ENCODE data around the gene ERP27. TPM values are rescaled to one million over a fixed set of nuclear protein-coding genes. Genes with fewer than 3 reads are reported as not detected.

The ERP27 gene
- polyA plus RNA-seq, 1 donor = 33.3 TPM

DNA sequence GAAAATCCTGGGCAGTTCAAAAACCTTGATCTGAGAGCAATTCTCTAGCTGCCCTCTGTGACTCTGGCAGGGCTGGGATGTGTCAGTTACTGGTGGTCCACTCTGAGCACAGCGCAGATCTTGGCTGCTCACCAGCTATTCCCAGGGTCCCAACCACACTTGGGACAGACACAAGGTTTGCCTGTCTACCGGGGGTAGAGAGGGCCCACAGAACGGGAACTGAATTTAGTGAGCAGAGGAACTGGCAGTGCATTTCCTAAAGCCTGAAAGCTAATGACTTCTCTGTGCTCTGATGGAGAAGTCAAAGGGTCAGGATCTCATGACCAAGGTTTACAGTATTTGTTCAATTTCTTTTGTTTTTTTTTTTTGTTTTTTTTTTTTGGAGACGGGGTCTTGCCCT is 37.1 kb upstream of the ERP27 start:
- H3K27ac ChIP-seq (ENCODE audit: low read length) = no peak overlapping the region
- H3K36me3 ChIP-seq (ENCODE audit: control insufficient read depth, insufficient read depth, low read length) = no peaks in the 10 kb centered on the region
- WGBS (ENCODE audit: insufficient coverage, low lambda C conversion rate) = no CpG with 5 or more reads among the region's 4 CpGs
- H3K27me3 ChIP-seq (ENCODE audit: control insufficient read depth, insufficient read depth, low read length) = no peaks in the 10 kb centered on the region
- no peaks in the 10 kb centered on the region for H3K9me3 ChIP-seq (ENCODE audit: control insufficient read depth, low read depth, low read length)
- no peak for DNase-seq
- H3K4me1 ChIP-seq (ENCODE audit: control insufficient read depth, insufficient read depth, low read length) = no peaks in the 10 kb centered on the region
- no peak overlapping the region for H3K4me3 ChIP-seq (ENCODE audit: low read length)

DNA sequence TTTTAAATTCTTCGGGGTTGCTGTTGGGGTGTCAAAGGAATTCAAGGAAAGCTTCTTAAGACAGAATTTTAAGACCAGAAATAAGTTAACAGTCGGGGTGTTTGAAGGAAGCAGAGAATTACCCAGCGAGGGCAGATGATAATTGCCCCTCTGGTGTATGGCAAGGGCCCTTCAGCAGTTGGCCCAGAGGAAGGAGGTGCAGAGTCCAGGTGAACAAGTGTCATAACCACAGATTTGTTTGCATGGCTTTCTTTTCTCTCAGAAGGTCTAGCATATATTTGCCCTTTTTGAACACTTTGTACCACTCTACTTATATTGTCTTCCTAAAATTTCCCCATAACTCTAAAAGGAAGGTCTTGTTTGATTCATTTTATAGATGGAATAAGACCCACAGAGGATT is 36.3 kb upstream of the ERP27 start:
- Histone ChIP-seq H3K4me1 (ENCODE audit: control insufficient read depth, insufficient read depth, low read length) (no peaks in the 10 kb centered on the region), H3K9me3 (ENCODE audit: control insufficient read depth, low read depth, low read length) (no peaks in the 10 kb centered on the region)
- WGBS (ENCODE audit: insufficient coverage, low lambda C conversion rate) = 100% methylated on average over 1 of the region's 3 CpGs

DNA sequence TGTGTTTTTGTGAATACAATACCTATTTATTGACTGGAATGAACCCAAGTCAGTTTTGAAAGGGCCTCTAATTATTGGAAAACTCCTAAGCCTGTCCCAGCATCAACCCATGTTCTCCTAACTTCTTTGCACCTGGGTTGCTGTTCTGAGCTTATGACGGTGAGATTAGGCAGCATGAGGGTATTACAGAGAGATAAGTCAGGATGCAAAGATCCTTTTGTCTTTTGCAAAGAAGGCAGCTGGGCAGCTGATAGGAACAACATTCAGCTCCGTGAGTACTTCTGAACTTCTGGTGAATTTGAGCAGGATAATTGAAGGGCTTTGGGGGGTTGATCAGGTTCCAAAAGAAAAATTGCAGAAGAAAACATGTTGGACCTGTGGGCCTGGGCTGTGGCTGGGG is 34.5 kb upstream of the ERP27 start, which contains the start of gene PDE6H:
TSS of gene PDE6H (plus strand) at position 227 of the 400 bp plus-strand sequence. CDS start 4,971 bp downstream, outside the sequence.
- no peaks in the 10 kb centered on the region for H3K4me1 ChIP-seq (ENCODE audit: control insufficient read depth, insufficient read depth, low read length)
- H3K36me3 ChIP-seq (ENCODE audit: control insufficient read depth, insufficient read depth, low read length) = no peaks in the 10 kb centered on the region
- no peak within 1 kb of the TSS for H3K4me3 ChIP-seq (ENCODE audit: low read length)
- H3K27ac ChIP-seq (ENCODE audit: low read length) = no peak within 1 kb of the TSS
- H3K9me3 ChIP-seq (ENCODE audit: control insufficient read depth, low read depth, low read length) = no peaks in the 10 kb centered on the region
- WGBS (ENCODE audit: insufficient coverage, low lambda C conversion rate) = 38% methylated on average over 1 of the region's 2 CpGs
- no peaks in the 10 kb centered on the region for H3K27me3 ChIP-seq (ENCODE audit: control insufficient read depth, insufficient read depth, low read length)
- DNase-seq = no peak

More for the DNA sequence above, 36.3 kb upstream of the ERP27 start:
- no peak for DNase-seq
- Histone ChIP-seq H3K27ac (ENCODE audit: low read length) (no peak overlapping the region), H3K4me3 (ENCODE audit: low read length) (no peak overlapping the region), H3K27me3 (ENCODE audit: control insufficient read depth, insufficient read depth, low read length) (no peaks in the 10 kb centered on the region), H3K36me3 (ENCODE audit: control insufficient read depth, insufficient read depth, low read length) (no peaks in the 10 kb centered on the region)

DNA sequence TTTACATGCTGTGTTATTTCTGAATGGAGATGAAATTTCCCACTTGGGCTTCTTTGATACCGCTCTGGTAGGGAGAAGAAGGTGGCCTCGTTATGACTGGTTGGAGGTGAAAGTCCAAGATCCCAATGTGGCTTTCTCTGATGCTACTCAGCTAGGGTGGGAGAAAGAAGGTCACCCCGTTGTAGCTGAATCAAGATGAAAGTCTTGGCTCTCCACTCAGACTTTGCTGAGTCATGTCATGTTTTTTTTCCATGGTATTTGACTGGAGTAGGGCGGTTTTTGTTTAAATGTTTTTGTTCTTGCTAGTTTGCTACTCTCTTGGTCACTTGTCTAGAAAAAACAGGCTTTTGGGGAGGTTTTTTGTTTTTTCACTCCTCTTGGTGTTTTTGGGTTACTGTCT is 32.1 kb upstream of the ERP27 start:
- no peaks in the 10 kb centered on the region for H3K4me1 ChIP-seq (ENCODE audit: control insufficient read depth, insufficient read depth, low read length)
- H3K4me3 ChIP-seq (ENCODE audit: low read length) = no peak overlapping the region
- WGBS (ENCODE audit: insufficient coverage, low lambda C conversion rate) = 40% methylated on average over 1 of the region's 4 CpGs
- no peaks in the 10 kb centered on the region for H3K36me3 ChIP-seq (ENCODE audit: control insufficient read depth, insufficient read depth, low read length)
- no peaks in the 10 kb centered on the region for H3K9me3 ChIP-seq (ENCODE audit: control insufficient read depth, low read depth, low read length)
- DNase-seq = no peak
- H3K27ac ChIP-seq (ENCODE audit: low read length) = no peak overlapping the region
- H3K27me3 ChIP-seq (ENCODE audit: control insufficient read depth, insufficient read depth, low read length) = no peaks in the 10 kb centered on the region

GRCh38 chr12:14968478-14968877 is 30.1 kb upstream of the ERP27 start:
- H3K36me3 ChIP-seq (ENCODE audit: control insufficient read depth, insufficient read depth, low read length) = no peaks in the 10 kb centered on the region
- H3K27me3 ChIP-seq (ENCODE audit: control insufficient read depth, insufficient read depth, low read length) = no peaks in the 10 kb centered on the region
- H3K4me1 ChIP-seq (ENCODE audit: control insufficient read depth, insufficient read depth, low read length) = no peaks in the 10 kb centered on the region
- no peak overlapping the region for H3K4me3 ChIP-seq (ENCODE audit: low read length)
- 100% methylated on average over 1 of the region's 3 CpGs for WGBS (ENCODE audit: insufficient coverage, low lambda C conversion rate)
- no peaks in the 10 kb centered on the region for H3K9me3 ChIP-seq (ENCODE audit: control insufficient read depth, low read depth, low read length)
- DNase-seq = no peak
- H3K27ac ChIP-seq (ENCODE audit: low read length) = no peak overlapping the region

DNA sequence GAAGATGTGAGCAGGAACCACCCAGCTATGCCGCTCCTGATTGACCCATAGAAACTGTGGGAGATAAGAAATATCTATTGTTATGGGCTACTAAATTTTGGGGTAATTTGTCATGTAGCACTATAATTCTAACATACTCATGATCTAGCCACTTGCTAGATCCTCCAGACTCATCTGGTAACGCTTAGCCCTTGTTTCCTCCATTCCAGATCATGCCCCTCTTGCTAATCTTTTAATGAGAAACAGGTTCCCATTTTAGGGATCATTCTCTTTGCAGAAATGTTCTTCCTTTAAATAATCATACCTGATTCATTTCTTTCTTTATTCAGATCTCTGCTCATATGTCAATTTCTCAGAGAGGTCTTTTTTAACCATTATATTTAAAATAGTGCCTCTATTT is 26.9 kb upstream of the ERP27 start:
- Histone ChIP-seq H3K27ac (ENCODE audit: low read length) (no peak overlapping the region), H3K4me1 (ENCODE audit: control insufficient read depth, insufficient read depth, low read length) (no peaks in the 10 kb centered on the region), H3K9me3 (ENCODE audit: control insufficient read depth, low read depth, low read length) (no peaks in the 10 kb centered on the region), H3K4me3 (ENCODE audit: low read length) (no peak overlapping the region), H3K27me3 (ENCODE audit: control insufficient read depth, insufficient read depth, low read length) (no peaks in the 10 kb centered on the region), H3K36me3 (ENCODE audit: control insufficient read depth, insufficient read depth, low read length) (no peaks in the 10 kb centered on the region)
- DNase-seq = no peak
- 100% methylated on average over 1 of the region's 2 CpGs for WGBS (ENCODE audit: insufficient coverage, low lambda C conversion rate)

DNA sequence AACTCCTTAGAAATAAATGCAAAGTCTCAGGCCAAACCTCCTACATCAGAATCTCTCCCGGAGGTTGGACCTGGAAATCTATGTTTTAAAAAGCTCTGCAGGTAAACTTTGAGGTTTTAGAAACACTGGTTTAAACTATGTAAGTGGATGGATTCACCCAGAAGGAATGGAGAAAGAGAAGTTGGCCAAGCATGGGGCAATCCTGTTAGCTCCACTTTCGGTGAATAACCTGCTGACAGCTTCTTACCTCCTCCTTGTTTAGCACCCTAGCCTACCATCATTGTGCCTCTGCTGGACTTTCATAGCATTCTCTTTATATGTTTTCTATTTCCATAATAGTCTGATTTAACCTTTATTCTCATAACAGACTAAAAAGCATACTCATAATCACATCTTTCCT is 26.1 kb upstream of the ERP27 start:
- no peak for DNase-seq
- no peak overlapping the region for H3K27ac ChIP-seq (ENCODE audit: low read length)
- 40% methylated on average over 1 of the region's 2 CpGs for WGBS (ENCODE audit: insufficient coverage, low lambda C conversion rate)

GRCh38 chr12:14963520-14963919 is 25.2 kb upstream of the ERP27 start:
- H3K27me3 ChIP-seq (ENCODE audit: control insufficient read depth, insufficient read depth, low read length) = no peaks in the 10 kb centered on the region
- no peaks in the 10 kb centered on the region for H3K4me1 ChIP-seq (ENCODE audit: control insufficient read depth, insufficient read depth, low read length)
- H3K4me3 ChIP-seq (ENCODE audit: low read length) = no peak overlapping the region
- 100% methylated on average over 2 of the region's 7 CpGs for WGBS (ENCODE audit: insufficient coverage, low lambda C conversion rate)
- no peak overlapping the region for H3K27ac ChIP-seq (ENCODE audit: low read length)
- no peaks in the 10 kb centered on the region for H3K9me3 ChIP-seq (ENCODE audit: control insufficient read depth, low read depth, low read length)
- no peak for DNase-seq
- H3K36me3 ChIP-seq (ENCODE audit: control insufficient read depth, insufficient read depth, low read length) = no peaks in the 10 kb centered on the region

More for the DNA sequence above, 26.1 kb upstream of the ERP27 start:
- no peaks in the 10 kb centered on the region for H3K27me3 ChIP-seq (ENCODE audit: control insufficient read depth, insufficient read depth, low read length)
- no peak overlapping the region for H3K4me3 ChIP-seq (ENCODE audit: low read length)
- no peaks in the 10 kb centered on the region for H3K36me3 ChIP-seq (ENCODE audit: control insufficient read depth, insufficient read depth, low read length)
- H3K4me1 ChIP-seq (ENCODE audit: control insufficient read depth, insufficient read depth, low read length) = no peaks in the 10 kb centered on the region
- no peaks in the 10 kb centered on the region for H3K9me3 ChIP-seq (ENCODE audit: control insufficient read depth, low read depth, low read length)

GRCh38 chr12:14962797-14963196 is 24.5 kb upstream of the ERP27 start:
- Histone ChIP-seq H3K27ac (ENCODE audit: low read length) (no peak overlapping the region), H3K9me3 (ENCODE audit: control insufficient read depth, low read depth, low read length) (no peaks in the 10 kb centered on the region)
- WGBS (ENCODE audit: insufficient coverage, low lambda C conversion rate) = 100% methylated on average over 3 of the region's 3 CpGs

DNA sequence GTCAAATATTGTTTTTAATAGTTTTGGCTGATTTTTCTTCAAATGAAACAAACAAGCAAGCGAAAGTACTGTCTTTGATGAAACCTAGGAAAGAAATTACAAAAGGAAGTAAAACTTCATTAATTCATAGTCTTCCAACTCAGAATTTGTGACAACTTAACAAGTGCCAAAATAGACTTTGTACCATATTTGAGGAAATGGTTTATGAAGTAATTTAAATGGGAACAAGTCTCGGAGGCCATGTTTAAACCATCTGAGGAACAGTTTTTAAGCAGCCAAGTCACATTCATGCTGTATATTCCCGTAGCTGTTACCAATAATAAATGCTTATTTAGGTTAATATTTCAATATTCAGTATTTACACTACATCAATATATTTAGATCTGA is 23.8 kb upstream of the ERP27 start:
- DNase-seq = no peak
- Histone ChIP-seq H3K36me3 (ENCODE audit: control insufficient read depth, insufficient read depth, low read length) (no peaks in the 10 kb centered on the region), H3K27me3 (ENCODE audit: control insufficient read depth, insufficient read depth, low read length) (no peaks in the 10 kb centered on the region), H3K27ac (ENCODE audit: low read length) (no peak overlapping the region), H3K4me1 (ENCODE audit: control insufficient read depth, insufficient read depth, low read length) (no peaks in the 10 kb centered on the region), H3K9me3 (ENCODE audit: control insufficient read depth, low read depth, low read length) (no peaks in the 10 kb centered on the region), H3K4me3 (ENCODE audit: low read length) (no peak overlapping the region)
- 100% methylated on average over 1 of the region's 3 CpGs for WGBS (ENCODE audit: insufficient coverage, low lambda C conversion rate)

More at GRCh38 chr12:14962797-14963196, 24.5 kb upstream of the ERP27 start:
- H3K4me3 ChIP-seq (ENCODE audit: low read length) = no peak overlapping the region
- no peaks in the 10 kb centered on the region for H3K27me3 ChIP-seq (ENCODE audit: control insufficient read depth, insufficient read depth, low read length)
- DNase-seq = no peak
- H3K36me3 ChIP-seq (ENCODE audit: control insufficient read depth, insufficient read depth, low read length) = no peaks in the 10 kb centered on the region
- no peaks in the 10 kb centered on the region for H3K4me1 ChIP-seq (ENCODE audit: control insufficient read depth, insufficient read depth, low read length)

GRCh38 chr12:14961466-14962152 is 23.3 kb upstream of the ERP27 start, which contains the start of gene ARHGDIB:
Gene ARHGDIB, minus strand, starts transcription at chr12:14961601. Its CDS starts 10,889 bp downstream, at chr12:14950712.
- peak within 1 kb of the TSS; percentile 23 for H3K27ac ChIP-seq (ENCODE audit: low read length)
- H3K36me3 ChIP-seq (ENCODE audit: control insufficient read depth, insufficient read depth, low read length) = no peaks in the 10 kb centered on the region
- 80% methylated on average over 4 of the region's 14 CpGs for WGBS (ENCODE audit: insufficient coverage, low lambda C conversion rate)
- no peaks in the 10 kb centered on the region for H3K4me1 ChIP-seq (ENCODE audit: control insufficient read depth, insufficient read depth, low read length)
- H3K27me3 ChIP-seq (ENCODE audit: control insufficient read depth, insufficient read depth, low read length) = no peaks in the 10 kb centered on the region
- peak within 1 kb of the TSS; percentile 22 for H3K4me3 ChIP-seq (ENCODE audit: low read length)
- peak; percentile 23 to 29 for DNase-seq
- H3K9me3 ChIP-seq (ENCODE audit: control insufficient read depth, low read depth, low read length) = no peaks in the 10 kb centered on the region

All from large intestine (tissue), 3 donors.